Choroid plexus epithelial cell (primary cell): ENCODE data around the gene ZFR.
"Not testable (repeated sequence)": the region's sequence is repeated elsewhere in the genome, so short reads cannot be mapped to it uniquely, and the experiment has no call there.

Experiments used
- DNase-seq: peaks from one replicate; pipeline ENCODE4 v3.0.0-alpha.2; 2010; ENCODE audit warnings: low read depth
- H3K4me3 ChIP-seq: 2 replicates; pipeline ENCODE4 v1.5.1; 2011; ENCODE audit warnings: low read depth, mild to moderate bottlenecking, control low read depth, low read length, moderate library complexity
- TF ChIP-seq, protein P1 (sequence below): conservative IDR thresholded peaks from 2 replicates; pipeline ENCODE4 v1.5.1; 2011; ENCODE audit warnings: low read depth, mild to moderate bottlenecking, control low read depth, inconsistent platforms, low read length, moderate library complexity

The ZFR gene

DNA sequence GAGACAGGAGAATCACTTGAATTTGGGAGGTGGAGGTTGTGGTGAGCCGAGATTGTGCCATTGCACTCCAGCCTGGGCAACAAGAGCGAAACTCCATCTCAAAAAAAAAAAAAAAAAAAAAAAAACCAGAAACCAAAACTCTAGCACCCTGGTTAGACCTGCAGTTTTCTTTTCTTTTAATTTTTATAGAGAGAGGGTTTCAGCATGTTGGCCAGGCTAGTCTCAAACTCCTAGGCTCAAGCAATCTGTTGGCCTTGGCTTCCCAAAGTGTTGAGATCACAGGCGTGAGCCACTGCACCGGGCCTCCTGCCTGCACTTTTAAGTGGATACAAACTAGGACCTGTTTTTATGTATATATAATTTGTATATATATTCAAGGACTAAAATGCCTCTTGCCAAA, 118.9 kb downstream of the ZFR start:
- DNase-seq, result no peak
- TF ChIP-seq, protein P1, sequence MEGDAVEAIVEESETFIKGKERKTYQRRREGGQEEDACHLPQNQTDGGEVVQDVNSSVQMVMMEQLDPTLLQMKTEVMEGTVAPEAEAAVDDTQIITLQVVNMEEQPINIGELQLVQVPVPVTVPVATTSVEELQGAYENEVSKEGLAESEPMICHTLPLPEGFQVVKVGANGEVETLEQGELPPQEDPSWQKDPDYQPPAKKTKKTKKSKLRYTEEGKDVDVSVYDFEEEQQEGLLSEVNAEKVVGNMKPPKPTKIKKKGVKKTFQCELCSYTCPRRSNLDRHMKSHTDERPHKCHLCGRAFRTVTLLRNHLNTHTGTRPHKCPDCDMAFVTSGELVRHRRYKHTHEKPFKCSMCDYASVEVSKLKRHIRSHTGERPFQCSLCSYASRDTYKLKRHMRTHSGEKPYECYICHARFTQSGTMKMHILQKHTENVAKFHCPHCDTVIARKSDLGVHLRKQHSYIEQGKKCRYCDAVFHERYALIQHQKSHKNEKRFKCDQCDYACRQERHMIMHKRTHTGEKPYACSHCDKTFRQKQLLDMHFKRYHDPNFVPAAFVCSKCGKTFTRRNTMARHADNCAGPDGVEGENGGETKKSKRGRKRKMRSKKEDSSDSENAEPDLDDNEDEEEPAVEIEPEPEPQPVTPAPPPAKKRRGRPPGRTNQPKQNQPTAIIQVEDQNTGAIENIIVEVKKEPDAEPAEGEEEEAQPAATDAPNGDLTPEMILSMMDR, result no peak
- H3K4me3 ChIP-seq, result no peak overlapping the region

DNA sequence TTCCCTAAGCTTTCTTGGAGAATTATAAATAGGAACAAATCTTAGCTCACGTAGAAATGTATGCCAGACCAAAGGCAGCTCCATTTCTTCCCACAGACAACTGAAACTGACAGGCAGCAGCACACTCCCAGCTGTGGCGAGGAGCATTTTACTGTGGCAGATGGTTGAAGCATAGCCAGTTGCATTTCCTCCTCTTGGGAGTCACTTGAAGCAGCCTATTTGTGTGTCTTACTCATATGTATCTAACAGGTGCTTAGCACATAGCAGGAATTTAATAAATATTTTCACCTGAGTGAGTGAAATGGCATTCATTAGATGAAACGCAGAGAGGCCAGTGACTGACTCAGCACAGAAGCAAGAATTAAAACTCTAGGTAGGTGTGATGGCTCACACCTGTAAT, 119.5 kb downstream of the ZFR start:
- TF ChIP-seq, protein P1, result no peak
- H3K4me3 ChIP-seq, result no peak overlapping the region
- peak; percentile 27 for DNase-seq

DNA sequence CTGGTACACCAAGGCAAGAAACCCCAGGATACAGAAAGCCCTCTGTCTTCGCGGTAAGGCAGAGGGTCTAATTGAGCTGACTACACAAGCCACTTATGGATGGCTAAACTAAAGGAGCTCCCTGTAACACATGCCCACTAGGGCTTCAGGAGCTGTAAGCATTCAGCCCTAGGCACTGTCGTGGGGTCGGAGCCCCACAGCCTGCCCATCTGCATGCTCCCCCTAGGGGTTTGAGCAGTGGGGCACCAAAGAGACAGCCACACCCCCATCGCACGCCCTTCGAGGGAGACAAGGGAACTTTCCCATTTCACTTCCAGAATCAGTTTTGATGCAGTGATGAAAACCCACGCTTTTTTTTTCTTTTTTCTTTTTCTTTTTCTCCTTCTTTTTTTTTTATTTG, 120.8 kb downstream of the ZFR start:
- no peak overlapping the region for H3K4me3 ChIP-seq
- DNase-seq, result no peak
- TF ChIP-seq, protein P1, result no peak

DNA sequence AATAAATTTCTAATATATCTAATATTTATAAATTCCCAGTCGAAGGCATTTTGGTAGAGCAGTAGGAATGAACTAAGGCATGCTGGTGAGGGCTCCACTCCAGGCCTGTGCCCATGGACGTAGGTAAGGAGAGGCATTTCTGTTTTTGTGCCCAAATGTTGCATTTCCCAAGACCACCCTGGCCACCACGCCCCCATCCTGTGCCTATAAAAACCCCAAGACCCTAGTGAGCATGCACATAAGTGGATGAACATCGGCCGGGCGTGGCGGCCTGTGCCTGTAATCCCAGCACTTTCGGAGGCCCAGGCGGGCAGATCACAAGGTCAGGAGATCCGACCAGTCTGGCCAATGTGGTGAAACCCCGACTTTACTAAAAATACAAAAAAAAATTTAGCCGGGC, 121.7 kb downstream of the ZFR start:
- TF ChIP-seq, protein P1, result no peak
- H3K4me3 ChIP-seq, result no peak overlapping the region
- DNase-seq, result no peak

DNA sequence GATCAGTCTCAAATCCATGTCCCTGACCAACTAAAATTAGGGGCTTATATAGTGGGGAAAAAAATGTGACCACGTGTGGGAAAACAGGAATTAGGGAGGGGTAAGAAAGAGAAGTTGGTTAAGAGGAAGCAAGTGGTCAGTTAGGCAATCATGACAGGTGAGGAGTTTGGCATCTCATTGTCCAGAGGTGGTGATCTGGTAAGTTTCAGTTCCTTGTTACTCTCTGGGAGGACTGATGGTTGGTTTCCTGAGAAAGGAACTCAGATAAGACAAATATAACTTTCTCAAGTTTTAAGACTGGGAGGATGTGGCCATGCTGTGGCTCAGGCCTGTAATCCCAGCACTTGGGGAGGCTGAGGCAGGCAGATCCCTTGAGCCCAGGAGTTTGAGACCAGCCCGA, 122.8 kb downstream of the ZFR start:
- H3K4me3 ChIP-seq, DNase-seq: not testable (repeated sequence)

DNA sequence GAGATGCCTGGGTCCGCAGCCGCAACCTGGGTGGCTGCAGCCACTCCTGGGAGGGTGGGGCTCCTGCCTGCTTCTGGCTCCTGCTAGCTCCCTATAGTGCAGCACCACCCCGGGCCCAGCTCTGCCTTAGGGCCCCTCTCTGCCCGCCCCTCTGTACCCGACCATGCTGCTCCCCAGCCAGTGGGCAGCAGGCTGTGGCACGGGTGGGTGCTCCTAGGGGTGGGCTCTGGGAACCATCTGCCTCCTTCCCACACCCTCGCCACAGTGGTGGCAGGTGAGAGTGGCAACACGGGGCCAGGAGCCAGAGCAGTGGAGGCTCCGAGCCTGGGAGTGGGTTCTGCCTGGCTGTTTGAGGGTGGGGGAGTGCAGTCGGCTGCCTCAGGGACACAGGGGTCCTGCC, 124.0 kb downstream of the ZFR start:
- TF ChIP-seq, protein P1, result no peak
- DNase-seq, result no peak
- no peak overlapping the region for H3K4me3 ChIP-seq

DNA sequence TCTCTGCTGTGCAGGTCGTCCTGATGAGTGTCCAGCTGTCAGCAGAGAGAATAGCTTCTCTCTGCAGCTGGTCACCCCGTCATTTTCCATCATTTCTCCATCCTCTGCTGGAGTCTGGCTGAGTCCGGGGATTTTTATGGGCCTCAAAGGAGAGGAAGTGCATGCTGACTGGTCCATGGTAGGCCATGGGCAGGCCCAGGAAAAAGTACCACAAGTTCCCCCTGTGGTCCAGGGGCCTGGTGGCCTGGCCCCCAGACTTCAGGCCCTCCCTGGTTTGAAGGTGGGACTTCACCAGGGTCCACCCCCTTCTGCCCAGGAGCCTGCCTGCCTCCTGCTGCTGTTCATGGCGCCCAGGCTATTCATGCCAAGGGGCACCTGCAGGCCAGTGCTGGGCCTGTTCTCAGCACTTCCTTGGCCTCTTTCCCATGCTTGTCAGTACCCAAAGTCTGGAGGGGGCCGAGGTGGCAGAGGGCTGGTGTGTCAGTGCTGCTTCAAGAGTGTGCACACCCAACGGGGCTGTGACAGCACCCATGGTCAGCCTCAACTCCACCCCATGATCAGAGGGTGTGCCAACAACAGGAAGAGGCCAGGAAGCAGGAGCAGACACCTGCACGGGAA, 124.5 kb downstream of the ZFR start:
- H3K4me3 ChIP-seq, result no peak overlapping the region
- TF ChIP-seq, protein P1, result no peak
- DNase-seq, result no peak
